Ovary (tissue), 9 donors: ENCODE measurements around the gene SCAMP2. TPM values are rescaled to one million over a fixed set of nuclear protein-coding genes. Genes with fewer than 3 reads are reported as not detected.

Source experiments
- DNase-seq, 5 donors: peaks; one replicate each; pipeline ENCODE4 v3.0.0-alpha.2; 2019 to 2020
- H3K27ac ChIP-seq, 2 donors: fragments of 200-600 bp; one replicate each; pipeline versions ENCODE4 v1.5.1 to v1.8.0; 2019 to 2022
- H3K27me3 ChIP-seq: fragments of 200-600 bp; one replicate; pipeline ENCODE4 v1.8.0; 2022
- H3K36me3 ChIP-seq: fragments of 200-600 bp; sonication (generic); one replicate; pipeline ENCODE4 v1.5.1; 2019
- H3K4me1 ChIP-seq: one replicate; pipeline ENCODE4 v1.8.1; 2013; ENCODE audit warnings: mild to moderate bottlenecking, moderate library complexity; ENCODE audit not compliant: insufficient read depth
- H3K4me3 ChIP-seq: fragments of 200-600 bp; sonication (generic); one replicate; pipeline ENCODE4 v1.5.1; 2017
- H3K9me3 ChIP-seq, 2 donors: fragments of 200-600 bp in 1 of 2; sonication (generic) in 1 of 2; one replicate each; pipeline versions ENCODE4 v1.5.1 to v1.8.1; 2013 to 2019; ENCODE audit warnings: mild to moderate bottlenecking in 1 of 2, moderate library complexity in 1 of 2
- CTCF ChIP-seq, 3 donors: fragments of 450-650 bp in 2 of 3; fragments of 200-600 bp in 1 of 3; IDR thresholded peaks; one replicate each; pipeline versions ENCODE4 v1.5.1 to v1.8.0; 2016 to 2022; ENCODE audit warnings: antibody characterized with exemption in 3 of 3, mild to moderate bottlenecking in 1 of 3
- EP300 ChIP-seq: sonication (generic); formaldehyde crosslinking; IDR thresholded peaks from one replicate; pipeline ENCODE4 v1.6.1; 2017; ENCODE audit warnings: antibody characterized with exemption
- POLR2A ChIP-seq: fragments of 450-650 bp; IDR thresholded peaks from one replicate; pipeline ENCODE4 v1.6.1; 2017; ENCODE audit warnings: antibody characterized with exemption, mild to moderate bottlenecking, moderate library complexity
- WGBS, 3 donors: extraction: QIAGEN DNeasy Blood & Tissue Kit in 1 of 3; methylation state at CpG; one replicate each; pipeline versions ENCODE4 v1.1.5 to v1.1.7; 2013 to 2017; 5-methylcytosine and 5-hydroxymethylcytosine counted together
- intact Hi-C, 4 donors: fragments of 100-400 bp; cut with DNase I; formaldehyde crosslinking; loops; one replicate each; pipeline versions ENCODE4 v1.11.0 to v1.15.1; 2022 to 2023
- polyA plus RNA-seq, 2 donors: library from polyadenylated mRNA; stranded (reverse); fragments of 200-250 nt in 1 of 2; fragments of 350-450 nt in 1 of 2; fragmentation: Illumina TruSeq in 1 of 2; extraction: RNeasy Lipid Tissue Mini Kit (QIAGEN cat#74804) in 1 of 2; gene quantifications; one replicate each; pipeline ENCODE4 v1.2.3, GENCODE V29; 2013 to 2014
- total RNA-seq, 7 donors: library from RNA; depleted of rRNA in 2 of 7; stranded (reverse); fragments of >200 nt in 2 of 7; fragmentation: NEBNext Ultra II Directional in 3 of 7; extraction: Animal tissue kit (Norgen Biotek cat#: 25700) in 3 of 7; gene quantifications; one replicate each; pipeline versions ENCODE4 v1.1.0 to v1.2.4, GENCODE V29; 2016 to 2023
- donor health status: DM: no; HTN: no; CAD: no; lungs with moderate emphysema.
- donor health status: DM: no; HTN: no; CAD: no.
- donor health status: Bipolar disorder and iron deficiency.
- donor health status: DM: yes; HTN: yes; CAD: no.
- donor health status: DM: no; HTN: no; CAD: no.
- donor health status: DM: yes; HTN: yes; CAD: no.

SCAMP2 gene
- total and polyA plus RNA-seq, 9 donors, result 22.9 to 65.5 (median 53.1) TPM

GRCh38 chr15:74829991-74830390 lies 43.2 kb downstream of the SCAMP2 start:
- H3K9me3 ChIP-seq, result no peaks in the 10 kb centered on the region
- no peak overlapping the region for H3K4me3 ChIP-seq
- no peaks in the 10 kb centered on the region for H3K36me3 ChIP-seq
- no peaks in the 10 kb centered on the region for H3K27me3 ChIP-seq
- intact Hi-C loops, result no loop called here
- H3K27ac ChIP-seq, result no peak overlapping the region
- no peak for DNase-seq
- peaks cover 3% of the 10 kb centered on the region for H3K4me1 ChIP-seq
- 13 to 25% (median 14%) methylated on average over 6 of the region's 6 CpGs for WGBS, 3 donors
- TF ChIP-seq POLR2A (no peak), EP300 (no peak), CTCF (IDR thresholded peaks at IDR 0.05) (no peak)

GRCh38 chr15:74829486-74829885 lies 43.7 kb downstream of the SCAMP2 start:
- H3K36me3 ChIP-seq, result no peaks in the 10 kb centered on the region
- no peaks in the 10 kb centered on the region for H3K9me3 ChIP-seq
- H3K27ac ChIP-seq, result no peak overlapping the region
- TF ChIP-seq EP300 (no peak), POLR2A (no peak), CTCF (IDR thresholded peaks at IDR 0.05) (no peak)
- intact Hi-C loops, result no loop called here
- no peaks in the 10 kb centered on the region for H3K27me3 ChIP-seq
- no peak for DNase-seq
- peaks cover 3% of the 10 kb centered on the region for H3K4me1 ChIP-seq
- WGBS, 3 donors, result 42 to 63% (median 53%) methylated on average over 3 of the region's 3 CpGs
- no peak overlapping the region for H3K4me3 ChIP-seq

- WGBS, 3 donors, result 64 to 73% (median 70%) methylated on average over 6 of the region's 6 CpGs
- H3K36me3 ChIP-seq, result no peaks in the 10 kb centered on the region
- no peaks in the 10 kb centered on the region for H3K9me3 ChIP-seq
- H3K4me1 ChIP-seq, result peaks cover 3% of the 10 kb centered on the region
- intact Hi-C loops, result no loop called here
- H3K4me3 ChIP-seq, result no peak overlapping the region
- no peaks in the 10 kb centered on the region for H3K27me3 ChIP-seq
- TF ChIP-seq CTCF (IDR thresholded peaks at IDR 0.05) (no peak), POLR2A (no peak), EP300 (no peak)
- no peak overlapping the region for H3K27ac ChIP-seq
- DNase-seq, result no peak
Measured at GRCh38 chr15:74828835-74829234, 44.3 kb downstream of the SCAMP2 start.

GRCh38 chr15:74827614-74828013 lies 45.6 kb downstream of the SCAMP2 start:
- no peaks in the 10 kb centered on the region for H3K27me3 ChIP-seq
- intact Hi-C loops, result no loop called here
- TF ChIP-seq EP300 (no peak), POLR2A (no peak), CTCF (IDR thresholded peaks at IDR 0.05) (no peak)
- no peak overlapping the region for H3K4me3 ChIP-seq
- H3K9me3 ChIP-seq, result no peaks in the 10 kb centered on the region
- no peak overlapping the region for H3K27ac ChIP-seq
- WGBS, 3 donors, result 52 to 61% (median 57%) methylated on average over 5 of the region's 5 CpGs
- peaks cover 3% of the 10 kb centered on the region for H3K4me1 ChIP-seq
- H3K36me3 ChIP-seq, result no peaks in the 10 kb centered on the region
- no peak for DNase-seq
